Adipocyte (in vitro differentiated cells): Measurements from ENCODE around the gene SCRN1.
A peak's percentile ranks its signal among the peaks of the same experiment; 100 is the strongest.

Experiments
- DNase-seq: peaks from one replicate; pipeline ENCODE4 v3.0.0-alpha.2; 2015; ENCODE audit warnings: low read depth
- H3K27me3 ChIP-seq: replicated peaks from 2 replicates; pipeline ENCODE4 v1.7.0; 2013; ENCODE audit warnings: mild to moderate bottlenecking, low read length, moderate library complexity; ENCODE audit not compliant: control insufficient read depth, insufficient read depth
- H3K36me3 ChIP-seq: 2 replicates; pipeline ENCODE4 v1.7.0; 2013; ENCODE audit warnings: low read length, mild to moderate bottlenecking, moderate library complexity; ENCODE audit not compliant: control insufficient read depth, insufficient read depth, severe bottlenecking
- H3K4me1 ChIP-seq: 2 replicates; pipeline ENCODE4 v1.7.0; 2013; ENCODE audit warnings: mild to moderate bottlenecking, low read length, moderate library complexity; ENCODE audit not compliant: control insufficient read depth, insufficient read depth
- H3K4me3 ChIP-seq: 2 replicates; pipeline ENCODE4 v1.7.0; 2013; ENCODE audit warnings: mild to moderate bottlenecking, low read length, moderate library complexity
- H3K9ac ChIP-seq: 2 replicates; pipeline ENCODE4 v1.7.0; 2013; ENCODE audit warnings: mild to moderate bottlenecking, low read length, moderate library complexity
- H3K9me3 ChIP-seq: 2 replicates; pipeline ENCODE4 v1.7.0; 2013; ENCODE audit warnings: mild to moderate bottlenecking, low read length, moderate library complexity; ENCODE audit not compliant: control insufficient read depth

Gene SCRN1

DNA sequence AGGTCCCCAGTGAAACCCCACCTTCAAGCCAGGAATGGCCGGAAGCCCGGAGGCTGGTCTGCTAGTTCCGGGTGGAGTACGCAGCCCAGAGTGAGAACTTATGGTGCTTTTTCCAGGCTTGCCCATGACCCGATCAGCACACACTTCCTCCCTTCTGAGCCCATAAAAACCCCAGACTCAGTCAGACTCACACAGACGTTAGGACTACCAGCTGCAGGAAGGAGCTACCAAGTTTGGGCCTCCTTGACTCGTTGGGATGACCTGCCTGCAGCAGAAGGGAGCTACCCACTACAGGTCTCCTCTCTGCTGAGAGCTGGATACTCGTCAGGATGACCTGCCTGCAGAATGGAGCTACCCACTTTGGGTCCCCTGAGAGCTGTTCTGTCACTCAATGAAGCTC is 39.1 kb downstream of the SCRN1 start:
- H3K4me3 ChIP-seq = no peak overlapping the region
- H3K27me3 ChIP-seq = no peaks in the 10 kb centered on the region
- no peak for DNase-seq
- no peak overlapping the region for H3K9ac ChIP-seq
- H3K36me3 ChIP-seq = peaks cover 75% of the 10 kb centered on the region
- H3K4me1 ChIP-seq = peaks cover 17% of the 10 kb centered on the region
- no peaks in the 10 kb centered on the region for H3K9me3 ChIP-seq

DNA sequence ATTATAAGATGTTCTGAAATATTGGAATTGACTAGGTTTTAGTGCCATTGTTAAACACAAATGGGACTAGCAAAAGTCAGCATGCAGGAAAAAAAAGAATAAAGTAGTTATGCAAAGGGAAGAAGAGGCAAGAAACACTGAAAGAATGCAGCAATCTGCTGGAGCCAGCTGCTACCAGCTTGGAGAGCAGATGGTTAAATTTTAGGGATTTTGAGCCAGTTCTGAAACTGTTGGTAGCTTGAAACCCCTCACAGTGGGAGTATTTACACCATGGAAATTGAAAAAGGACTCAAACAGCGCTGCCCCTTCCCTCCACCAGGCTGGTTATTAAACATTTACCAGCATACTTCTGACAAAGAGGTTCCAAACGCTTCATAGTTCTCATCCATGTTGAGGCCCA is 41.0 kb downstream of the SCRN1 start:
- DNase-seq = no peak
- H3K9ac ChIP-seq = no peak overlapping the region
- H3K9me3 ChIP-seq = no peaks in the 10 kb centered on the region
- no peak overlapping the region for H3K4me3 ChIP-seq
- peaks cover 81% of the 10 kb centered on the region for H3K36me3 ChIP-seq
- H3K27me3 ChIP-seq = no peaks in the 10 kb centered on the region
- peaks cover 7% of the 10 kb centered on the region for H3K4me1 ChIP-seq

DNA sequence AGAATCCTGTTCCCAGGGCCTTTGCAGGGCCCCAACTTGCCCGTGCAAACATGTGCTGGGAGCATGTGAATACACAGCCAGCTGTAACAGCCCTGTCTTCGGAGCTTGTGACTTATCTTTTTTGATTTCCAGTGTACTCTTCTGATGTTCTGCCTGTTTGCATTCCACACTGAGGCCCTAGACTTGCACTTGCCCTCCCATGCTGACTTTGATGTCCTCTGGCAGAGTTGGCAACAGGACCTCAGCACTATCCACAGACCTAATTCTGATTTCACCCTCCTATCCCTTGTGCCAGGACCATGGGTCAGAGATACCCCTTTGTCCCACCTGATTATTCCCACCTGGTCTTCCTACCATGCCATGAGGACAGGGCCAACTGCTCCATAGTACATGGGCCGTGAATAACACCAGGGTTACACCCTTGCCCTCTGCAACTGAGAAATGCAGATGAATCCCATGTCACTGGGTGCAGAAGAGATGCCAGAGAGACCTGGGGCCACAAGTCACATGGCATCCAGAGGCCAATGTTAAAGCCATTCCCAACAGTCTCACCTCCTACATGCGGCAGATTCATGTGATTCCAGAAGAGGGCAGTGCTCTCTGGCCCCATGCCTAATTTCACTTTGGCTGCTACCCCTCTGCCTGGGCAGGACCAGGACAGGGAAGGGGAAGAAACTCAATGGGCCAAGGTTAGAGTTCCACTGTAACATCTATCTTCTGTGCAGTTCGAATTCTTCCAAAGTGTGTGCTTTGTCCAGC is 43.0 kb downstream of the SCRN1 start:
- peaks cover 88% of the 10 kb centered on the region for H3K36me3 ChIP-seq
- no peak overlapping the region for H3K9ac ChIP-seq
- H3K4me1 ChIP-seq = no peaks in the 10 kb centered on the region
- no peaks in the 10 kb centered on the region for H3K9me3 ChIP-seq
- no peak overlapping the region for H3K4me3 ChIP-seq
- peak; percentile 16 for DNase-seq
- H3K27me3 ChIP-seq = no peaks in the 10 kb centered on the region

DNA sequence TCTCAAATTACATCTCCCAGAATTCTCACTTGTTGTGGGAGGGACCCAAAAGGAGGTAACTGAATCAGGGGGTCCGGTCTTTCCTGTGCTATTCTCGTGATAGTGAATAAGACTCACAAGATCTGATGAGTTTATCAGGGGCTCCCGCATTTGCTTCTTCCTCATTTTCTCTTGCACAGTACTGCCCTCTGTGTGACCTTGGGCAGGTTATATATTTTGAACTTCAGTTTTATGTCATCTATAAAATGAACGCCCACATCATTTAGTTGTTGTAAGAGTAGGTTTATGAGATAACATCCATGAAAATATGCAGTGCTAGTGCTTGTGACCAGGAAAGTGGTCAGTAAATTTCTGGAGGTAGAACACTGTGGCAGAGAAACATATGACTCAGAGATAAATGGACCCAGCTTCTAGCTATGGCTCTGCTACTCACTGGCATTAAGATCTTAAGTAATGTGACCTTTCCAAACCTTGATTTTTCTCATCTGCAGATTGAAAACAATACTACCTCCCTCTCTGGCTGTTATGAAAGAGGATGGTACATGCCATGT is 44.3 kb downstream of the SCRN1 start:
- Histone ChIP-seq H3K9me3 (no peaks in the 10 kb centered on the region), H3K4me1 (no peaks in the 10 kb centered on the region), H3K9ac (no peak overlapping the region), H3K4me3 (no peak overlapping the region), H3K27me3 (no peaks in the 10 kb centered on the region), H3K36me3 (peaks cover 88% of the 10 kb centered on the region)
- DNase-seq = no peak

DNA sequence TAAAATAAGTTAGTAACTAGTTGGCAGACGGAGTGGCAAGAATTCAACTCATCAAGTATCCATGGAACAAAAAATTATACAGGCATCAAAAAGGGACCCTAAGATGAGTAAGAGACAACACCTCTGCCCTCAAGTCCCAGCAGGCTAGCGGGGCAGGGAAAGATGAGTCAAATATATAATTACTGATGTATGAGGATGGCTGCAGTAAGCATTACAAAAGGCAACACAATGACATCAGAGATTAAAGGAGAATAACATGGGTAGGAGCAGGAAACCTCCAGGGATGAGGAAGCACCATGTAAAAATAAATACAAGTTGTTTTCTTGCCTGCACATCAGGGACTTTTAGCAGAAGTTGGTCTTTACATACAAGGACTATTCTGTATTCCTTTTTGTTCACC is 49.4 kb downstream of the SCRN1 start:
- Histone ChIP-seq H3K27me3 (no peaks in the 10 kb centered on the region), H3K4me3 (no peak overlapping the region), H3K9ac (no peak overlapping the region), H3K36me3 (peaks cover 92% of the 10 kb centered on the region), H3K9me3 (no peaks in the 10 kb centered on the region), H3K4me1 (peaks cover 7% of the 10 kb centered on the region)
- DNase-seq = no peak

DNA sequence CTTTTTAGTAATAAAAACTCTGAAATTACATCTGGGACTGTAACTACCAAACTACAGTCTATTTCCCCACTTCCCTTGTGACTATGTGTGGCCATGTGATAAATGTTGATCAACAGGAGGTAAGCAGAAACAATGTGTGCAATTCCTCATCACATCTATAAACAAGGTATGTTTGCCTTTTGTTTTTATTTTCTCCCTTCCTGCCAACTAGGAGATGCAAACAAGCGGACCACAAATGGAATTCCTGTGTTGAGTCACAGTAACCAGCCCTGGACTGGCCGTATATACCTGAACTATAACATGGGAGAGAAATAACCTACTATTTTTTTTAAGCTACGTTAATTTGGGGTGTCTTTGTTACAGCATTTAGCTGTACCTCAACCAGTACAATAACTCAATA is 52.5 kb downstream of the SCRN1 start:
- no peaks in the 10 kb centered on the region for H3K27me3 ChIP-seq
- peaks cover 82% of the 10 kb centered on the region for H3K36me3 ChIP-seq

DNA sequence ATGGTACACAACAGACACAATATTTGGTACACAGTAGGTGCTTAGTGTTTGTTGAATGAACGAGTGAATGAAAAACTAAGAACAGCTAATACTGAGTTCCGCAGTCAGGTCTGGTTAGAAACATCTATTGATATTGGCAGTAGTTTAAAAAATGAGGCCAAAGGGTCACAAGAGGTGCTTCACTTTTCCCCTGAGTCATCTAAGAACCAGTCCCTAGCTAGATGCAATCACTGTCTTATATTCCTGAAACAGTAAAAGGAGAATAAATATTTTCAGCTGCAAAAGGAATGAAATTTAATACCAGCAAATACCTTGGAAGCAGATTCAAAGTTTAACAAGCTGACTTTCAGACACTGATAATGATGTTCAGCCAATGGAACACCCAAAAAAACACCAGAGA is 54.5 kb downstream of the SCRN1 start:
- H3K36me3 ChIP-seq = peaks cover 72% of the 10 kb centered on the region
- no peaks in the 10 kb centered on the region for H3K27me3 ChIP-seq
- peak; percentile 34 for DNase-seq
- H3K4me3 ChIP-seq = no peak overlapping the region
- H3K9me3 ChIP-seq = no peaks in the 10 kb centered on the region
- H3K4me1 ChIP-seq = peaks cover 15% of the 10 kb centered on the region
- H3K9ac ChIP-seq = no peak overlapping the region

More for the DNA sequence above, 52.5 kb downstream of the SCRN1 start:
- Histone ChIP-seq H3K9me3 (no peaks in the 10 kb centered on the region), H3K9ac (no peak overlapping the region), H3K4me3 (no peak overlapping the region), H3K4me1 (peaks cover 11% of the 10 kb centered on the region)
- DNase-seq = no peak

DNA sequence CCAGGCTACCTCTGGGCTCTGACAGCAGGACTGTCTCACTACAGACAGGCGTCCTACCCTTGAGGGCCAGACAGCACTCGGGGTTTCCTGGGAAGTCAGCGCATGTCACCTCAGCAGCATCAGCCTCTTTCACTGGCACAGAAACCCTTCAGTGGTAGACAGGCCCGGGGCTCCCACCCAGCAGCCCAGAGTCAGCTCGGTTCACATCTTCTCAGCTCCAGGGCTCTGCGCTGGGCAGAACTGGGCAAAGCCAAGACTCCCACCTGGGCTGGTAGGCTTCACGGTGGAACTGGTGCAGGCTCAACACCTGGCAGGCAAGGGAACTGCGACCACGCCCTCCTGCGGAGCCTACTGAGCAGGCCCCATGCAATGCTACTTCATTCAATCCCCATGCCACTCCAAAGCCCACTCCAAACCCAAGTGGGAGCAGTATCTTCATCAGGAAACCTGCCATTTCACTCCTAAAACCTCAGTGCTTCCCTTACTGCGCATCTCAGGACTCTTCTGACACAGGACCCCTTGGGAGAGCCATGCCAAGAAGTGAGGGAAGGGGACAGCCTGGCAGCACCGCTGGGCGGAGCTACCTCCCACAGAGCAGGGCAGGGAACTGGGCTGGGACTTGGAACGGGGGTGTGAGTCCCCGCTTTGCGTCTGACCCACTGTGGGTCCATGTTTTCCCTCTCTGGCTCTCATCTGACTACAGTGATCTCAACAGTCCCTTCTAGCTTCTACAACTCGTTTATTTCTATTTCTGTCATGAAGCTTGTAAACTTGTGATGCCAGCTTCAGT is 60.4 kb downstream of the SCRN1 start:
- Histone ChIP-seq H3K27me3 (no peaks in the 10 kb centered on the region), H3K4me3 (no peak overlapping the region), H3K4me1 (peaks cover 5% of the 10 kb centered on the region), H3K36me3 (peaks cover 38% of the 10 kb centered on the region), H3K9me3 (no peaks in the 10 kb centered on the region), H3K9ac (no peak overlapping the region)
- DNase-seq = no peak

DNA sequence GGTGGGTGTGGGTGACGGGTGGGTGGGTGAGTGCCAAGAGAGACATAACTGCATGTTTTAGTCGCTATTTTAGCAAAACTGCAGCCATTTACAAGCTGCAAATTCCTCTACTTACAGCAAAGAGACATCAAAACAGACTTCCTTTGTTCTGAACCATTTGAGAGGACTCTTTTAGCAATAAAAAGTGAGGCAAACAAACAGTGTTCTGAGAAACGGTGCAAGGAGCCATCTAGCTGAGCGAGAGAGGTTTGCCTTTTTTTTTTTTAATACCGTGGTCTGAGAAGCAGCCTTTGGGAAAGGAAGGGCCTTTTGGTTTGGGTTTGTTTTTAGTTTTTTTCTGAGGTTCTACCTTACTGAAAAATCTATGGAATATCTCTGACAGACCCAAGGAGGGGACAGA is 62.9 kb downstream of the SCRN1 start:
- Histone ChIP-seq H3K4me3 (no peak overlapping the region), H3K4me1 (no peaks in the 10 kb centered on the region), H3K36me3 (peaks cover 54% of the 10 kb centered on the region), H3K27me3 (no peaks in the 10 kb centered on the region), H3K9me3 (no peaks in the 10 kb centered on the region), H3K9ac (no peak overlapping the region)
- DNase-seq = no peak

DNA sequence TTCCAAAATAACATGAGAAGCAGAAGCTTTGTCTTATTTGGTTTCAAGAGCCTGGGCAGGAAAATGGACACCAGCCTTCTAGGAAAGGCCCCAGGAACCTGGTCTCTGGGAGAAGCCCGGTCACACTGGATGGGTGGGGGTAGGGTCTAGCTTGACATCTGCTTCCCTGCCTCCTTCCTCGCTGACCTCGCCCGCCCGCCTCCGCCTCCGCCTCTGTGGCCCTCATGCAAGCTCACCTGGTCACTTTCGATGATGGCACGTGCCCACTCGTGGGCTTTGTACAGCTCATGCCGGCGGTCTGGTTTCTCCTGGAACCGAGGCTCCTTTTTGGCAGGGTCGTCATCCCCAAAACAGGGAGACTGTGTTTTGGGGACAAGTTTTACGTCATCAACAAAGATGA is 63.4 kb downstream of the SCRN1 start:
- Histone ChIP-seq H3K36me3 (peaks cover 56% of the 10 kb centered on the region), H3K4me1 (no peaks in the 10 kb centered on the region), H3K9ac (no peak overlapping the region), H3K27me3 (no peaks in the 10 kb centered on the region), H3K9me3 (no peaks in the 10 kb centered on the region), H3K4me3 (no peak overlapping the region)
- DNase-seq = no peak

DNA sequence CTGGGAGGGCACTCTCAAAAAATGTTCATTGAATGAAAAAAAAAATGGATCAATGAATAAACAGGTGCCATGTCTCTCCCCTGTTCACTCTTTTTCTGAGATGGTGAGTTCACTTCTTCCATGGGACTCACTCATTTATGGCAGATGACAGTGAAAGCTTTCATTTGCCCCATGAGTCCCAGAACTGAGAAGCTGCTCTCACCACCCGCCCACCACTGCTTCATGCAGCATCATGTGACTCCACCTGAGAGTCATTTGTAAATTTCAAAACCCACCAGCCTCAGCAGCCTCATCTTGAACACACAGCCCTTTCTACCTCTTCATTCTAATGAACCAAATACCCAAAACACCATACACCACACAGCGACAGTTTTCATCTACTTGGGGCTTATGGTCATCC is 64.9 kb downstream of the SCRN1 start:
- H3K4me3 ChIP-seq = no peak overlapping the region
- H3K9ac ChIP-seq = no peak overlapping the region
- no peaks in the 10 kb centered on the region for H3K9me3 ChIP-seq
- peaks cover 55% of the 10 kb centered on the region for H3K36me3 ChIP-seq
- no peaks in the 10 kb centered on the region for H3K4me1 ChIP-seq
- no peaks in the 10 kb centered on the region for H3K27me3 ChIP-seq
- no peak for DNase-seq
